Activated CD8-positive, alpha-beta memory T cell treated with anti-CD3 and anti-CD28 coated beads, Interleukin-2, amount 50 U/mL, for 48 hours (primary cell): ENCODE results near the gene MS4A12.
"Not testable (repeated sequence)": the region's sequence is repeated elsewhere in the genome, so short reads cannot be mapped to it uniquely, and the experiment has no call there.

Experiments used
- DNase-seq: peaks from one replicate; pipeline ENCODE4 v3.0.0-alpha.2; 2020

The MS4A12 gene

DNA sequence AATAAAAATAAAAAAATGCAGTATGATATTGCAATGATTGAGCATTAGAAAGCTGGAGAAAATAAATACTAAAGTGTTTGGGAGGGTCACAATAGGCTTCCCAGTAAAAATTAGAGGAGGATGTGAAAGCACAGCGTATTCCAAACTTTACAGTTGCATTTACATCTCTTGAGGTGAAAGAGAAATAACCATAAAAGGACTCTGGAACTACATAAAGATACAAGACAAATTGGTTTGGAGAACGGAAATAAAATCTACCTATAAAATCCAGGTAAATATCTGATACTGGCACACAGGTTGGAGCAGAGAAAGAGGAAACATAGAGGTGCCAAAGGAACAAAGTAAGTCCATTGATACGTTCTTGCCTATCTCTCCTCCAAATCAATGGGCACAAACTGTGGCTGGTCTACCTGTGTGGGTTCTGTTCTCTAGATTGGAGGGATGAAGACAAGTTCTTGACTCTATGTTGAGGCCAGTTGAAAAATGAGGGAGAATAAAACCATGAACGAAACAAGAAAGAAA lies at the start of gene MS4A12:
TSS of gene MS4A12 (plus strand) at position 291 of the 522 bp plus-strand sequence. CDS start 4,541 bp downstream, outside the sequence.
- no peak for DNase-seq

GRCh38 chr11:60447070-60447469 lies 45.5 kb upstream of the MS4A12 start:
- no peak for DNase-seq

DNA sequence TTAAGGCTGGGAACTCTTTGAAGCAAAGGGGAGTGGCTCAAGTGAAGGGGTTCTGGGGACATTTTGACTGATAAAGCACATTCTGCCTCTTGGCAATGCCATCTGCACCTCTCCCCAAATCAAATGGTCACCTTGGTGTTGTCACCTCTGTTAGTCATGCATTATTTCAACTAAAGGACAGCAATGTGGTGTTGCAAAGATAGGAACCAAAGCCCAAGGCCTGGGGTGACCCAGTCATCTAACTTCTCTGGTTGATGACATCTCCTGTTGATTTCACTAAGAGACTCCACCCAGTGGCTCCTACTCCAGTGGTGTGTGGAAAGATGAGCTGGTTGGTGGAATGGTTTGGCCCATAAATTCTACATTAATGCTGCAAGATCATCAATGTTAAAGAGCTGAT lies 44.7 kb upstream of the MS4A12 start:
- no peak for DNase-seq

DNA sequence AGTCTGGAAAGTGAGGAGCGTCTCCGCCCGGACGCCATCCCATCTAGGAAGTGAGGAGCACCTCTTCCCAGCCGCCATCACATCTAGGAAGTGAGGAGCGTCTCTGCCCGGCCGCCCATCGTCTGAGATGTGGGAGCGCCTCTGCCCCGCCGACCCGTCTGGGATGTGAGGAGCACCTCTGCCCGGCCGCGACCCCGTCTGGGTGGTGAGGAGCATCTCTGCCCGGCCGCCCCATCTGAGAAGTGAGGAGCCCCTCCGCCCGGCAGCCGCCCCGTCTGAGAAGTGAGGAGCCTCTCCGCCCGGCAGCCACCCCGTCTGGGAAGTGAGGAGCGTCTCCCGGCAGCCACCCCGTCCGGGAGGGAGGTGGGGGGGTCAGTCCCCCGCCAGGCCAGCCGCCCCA lies 41.4 kb upstream of the MS4A12 start:
- not testable (repeated sequence) for DNase-seq

- no peak for DNase-seq
Measured at GRCh38 chr11:60454212-60454611, 38.4 kb upstream of the MS4A12 start.

- DNase-seq, result no peak
Measured at GRCh38 chr11:60455531-60456042, 37.0 kb upstream of the MS4A12 start, which contains the start of gene MS4A1. TSS of gene MS4A1 (plus strand) at chr11:60455847. CDS start at chr11:60462375, 6,528 bp downstream.

- no peak for DNase-seq
Measured at GRCh38 chr11:60457576-60457975, 35.0 kb upstream of the MS4A12 start.

- DNase-seq, result no peak
Measured at GRCh38 chr11:60459345-60459744, 33.2 kb upstream of the MS4A12 start.

- no peak for DNase-seq
Measured at GRCh38 chr11:60468829-60469228, 23.7 kb upstream of the MS4A12 start.

DNA sequence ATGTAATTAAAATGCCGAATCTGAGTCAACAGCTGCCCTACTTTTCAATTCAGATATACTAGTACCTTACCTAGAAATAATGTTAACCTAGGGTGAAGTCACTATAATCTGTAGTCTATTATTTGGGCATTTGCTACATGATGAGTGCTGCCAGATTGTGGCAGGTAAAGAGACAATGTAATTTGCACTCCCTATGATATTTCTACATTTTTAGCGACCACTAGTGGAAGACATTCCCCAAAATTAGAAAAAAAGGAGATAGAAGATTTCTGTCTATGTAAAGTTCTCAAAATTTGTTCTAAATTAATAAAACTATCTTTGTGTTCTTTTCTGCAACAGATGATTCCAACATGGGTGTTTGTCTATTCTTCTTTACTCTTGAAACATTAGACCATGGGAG lies 22.9 kb upstream of the MS4A12 start:
- no peak for DNase-seq

DNA sequence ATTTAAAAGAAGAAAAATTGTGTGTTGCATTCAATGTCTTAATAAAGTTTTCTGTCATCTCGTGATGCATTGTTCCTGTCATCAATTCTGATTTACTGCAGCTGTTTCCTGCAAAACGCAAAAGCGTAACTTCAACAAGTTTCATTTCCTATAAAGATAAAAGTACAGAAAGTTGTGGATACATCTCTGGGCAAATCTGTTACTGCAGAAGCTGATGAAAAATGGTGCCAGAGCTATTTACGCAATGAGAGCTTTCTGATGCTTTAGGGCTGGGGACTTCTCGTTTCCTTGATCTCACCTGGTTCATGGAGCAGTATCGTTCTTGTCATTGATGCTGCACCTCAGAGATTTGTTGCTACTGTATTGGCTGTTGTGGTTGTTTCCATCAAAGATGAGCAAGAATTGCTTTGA lies 15.5 kb upstream of the MS4A12 start:
- no peak for DNase-seq

DNA sequence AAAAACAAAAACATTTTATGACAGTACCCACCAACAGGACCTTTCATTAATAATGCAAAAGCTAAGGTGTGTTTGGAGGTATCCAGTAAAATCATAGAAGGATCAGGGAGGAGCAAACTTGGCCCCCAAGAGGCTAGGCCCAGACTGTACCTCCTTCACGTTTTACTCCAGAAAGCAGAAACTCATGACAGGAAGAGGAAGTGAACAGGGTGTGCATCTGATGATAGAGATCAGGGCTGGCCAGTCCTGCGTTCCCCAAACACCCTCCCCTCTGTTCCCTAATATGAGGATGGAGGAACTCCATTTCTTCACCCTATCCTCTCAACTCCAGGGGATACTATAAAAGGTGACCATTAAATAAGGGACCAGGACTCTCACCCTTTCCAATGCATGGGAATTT lies 10.2 kb upstream of the MS4A12 start:
- no peak for DNase-seq

DNA sequence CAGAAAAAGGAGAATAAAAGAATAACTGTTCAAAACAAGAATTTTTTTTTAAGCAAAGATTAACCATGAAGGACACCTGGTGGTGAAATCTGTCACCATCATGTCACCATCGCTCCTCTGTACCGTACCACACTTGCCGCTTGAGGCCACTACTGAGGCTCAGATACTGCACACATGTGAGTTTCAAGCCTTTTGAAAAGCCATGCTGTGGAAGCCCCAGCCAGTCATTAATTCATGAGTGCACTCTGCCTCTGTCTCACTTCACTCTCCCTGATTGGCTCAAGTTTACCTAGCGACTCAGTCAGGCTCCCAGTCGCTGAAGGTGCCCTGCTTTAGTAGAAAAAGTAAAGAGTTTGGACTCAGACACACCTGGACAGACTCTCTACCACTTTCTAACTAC lies 6.6 kb upstream of the MS4A12 start:
- no peak for DNase-seq

DNA sequence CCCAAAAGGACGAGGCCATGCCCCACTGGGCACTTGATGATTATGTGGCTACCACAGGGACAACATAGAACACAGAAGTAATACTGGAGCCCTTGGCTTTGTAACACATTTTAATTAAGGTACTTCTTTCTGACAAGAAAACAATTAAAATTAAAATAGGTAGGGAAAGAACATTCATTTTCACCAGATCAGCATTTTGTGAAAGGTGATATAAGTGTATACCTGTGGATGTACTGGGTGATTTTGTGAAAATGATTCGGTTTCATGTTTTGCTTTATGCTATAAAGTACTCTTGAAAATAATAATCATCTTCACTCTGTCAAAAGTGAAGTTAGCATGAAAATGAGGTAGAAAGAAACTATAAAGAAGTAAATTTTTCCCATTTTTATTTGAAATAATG lies 876 bp downstream of the MS4A12 start:
- DNase-seq, result no peak

DNA sequence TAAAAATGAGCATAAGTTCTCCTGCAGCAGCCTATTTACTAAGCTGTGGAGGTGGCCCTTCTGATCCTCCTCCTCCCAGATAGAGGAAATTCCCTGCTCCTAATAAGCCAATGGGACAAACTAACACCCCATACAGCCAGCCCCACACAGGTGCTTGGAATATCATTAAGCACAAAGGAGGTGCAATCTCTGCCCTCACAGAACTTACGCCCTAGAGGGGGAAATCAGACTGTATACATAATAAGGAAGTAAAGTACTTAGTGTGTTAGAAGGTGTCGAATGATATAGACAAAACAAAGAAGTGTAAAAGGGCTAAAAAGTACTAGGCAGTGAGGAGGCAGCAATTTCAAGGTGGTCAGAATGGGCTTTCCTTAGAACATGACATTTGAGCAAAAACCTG lies 5.8 kb downstream of the MS4A12 start:
- DNase-seq, result no peak

DNA sequence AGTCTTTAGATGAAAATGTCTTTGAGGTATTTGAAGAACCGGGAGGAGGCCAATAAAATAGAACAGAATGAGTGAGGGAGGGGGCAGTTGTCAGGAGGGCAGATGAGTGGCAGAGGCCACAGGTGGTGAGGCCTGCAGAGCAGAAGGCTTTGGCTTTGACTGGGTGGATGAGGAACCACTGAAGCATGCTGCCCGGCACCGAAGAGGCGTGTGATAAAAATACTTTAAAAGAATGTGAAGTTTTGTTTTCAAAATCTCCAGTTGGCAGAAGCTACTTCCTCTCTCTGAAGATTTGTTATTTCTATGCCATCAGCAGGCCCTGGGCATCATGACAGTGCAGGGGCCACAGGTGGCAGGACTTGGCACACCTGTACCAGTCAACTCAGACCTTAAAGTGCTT lies 6.3 kb downstream of the MS4A12 start:
- no peak for DNase-seq

GRCh38 chr11:60500276-60500910 lies 7.8 kb downstream of the MS4A12 start:
- no peak for DNase-seq

DNA sequence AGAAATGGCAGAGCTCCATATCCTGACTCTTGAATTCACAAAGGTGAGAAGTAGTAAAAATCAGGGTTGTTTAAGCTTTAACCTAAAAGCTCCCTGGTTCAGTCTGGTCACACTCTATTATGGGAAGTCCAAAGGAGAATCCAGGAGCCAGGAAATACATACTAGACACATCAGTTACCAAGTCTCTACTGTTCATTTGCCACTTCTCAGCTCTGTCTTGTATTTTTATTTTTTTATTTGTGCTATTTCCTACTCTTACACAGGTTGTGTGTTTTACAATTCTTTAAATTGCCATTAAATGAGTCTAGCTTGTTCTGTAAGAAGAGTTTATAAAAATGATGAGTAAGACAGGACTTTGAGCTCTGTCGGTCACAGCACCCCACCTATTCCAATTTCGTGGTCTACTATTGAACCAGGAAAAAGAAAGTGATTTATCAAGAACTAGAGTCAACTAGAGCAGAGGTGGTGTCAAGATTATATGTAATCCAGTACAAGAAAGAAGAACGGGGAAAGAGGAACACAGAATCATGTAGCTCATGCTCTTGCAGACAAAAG lies 9.7 kb downstream of the MS4A12 start:
- DNase-seq, result no peak

- no peak for DNase-seq
Measured at GRCh38 chr11:60504219-60504905, 11.8 kb downstream of the MS4A12 start.

- DNase-seq, result not testable (repeated sequence)
Measured at GRCh38 chr11:60509609-60510008, 17.0 kb downstream of the MS4A12 start.

GRCh38 chr11:60510209-60510608 lies 17.6 kb downstream of the MS4A12 start:
- DNase-seq, result not testable (repeated sequence)

DNA sequence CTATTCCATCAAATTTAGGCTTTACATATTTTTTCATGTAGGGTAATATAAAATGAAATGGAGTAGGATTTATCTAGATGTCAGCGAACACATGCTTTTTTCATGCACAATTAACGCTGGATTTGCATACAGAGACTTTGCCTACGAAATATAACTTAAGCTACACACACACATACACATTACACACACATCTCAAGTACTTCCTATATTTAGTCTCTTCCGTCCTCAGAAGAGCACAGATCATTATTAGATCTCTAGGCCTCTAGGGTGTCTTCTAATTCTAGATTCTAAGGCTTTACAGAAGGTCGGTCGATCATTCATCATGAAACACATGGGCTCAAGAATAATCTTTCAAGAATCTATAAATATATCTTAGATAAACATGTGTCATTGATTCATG lies 18.8 kb downstream of the MS4A12 start:
- DNase-seq, result no peak

- DNase-seq, result no peak
Measured at GRCh38 chr11:60512651-60513225, 20.2 kb downstream of the MS4A12 start.
